MM.1S (cell line): ENCODE results near the gene UBXN7.

Experiments
- CTCF ChIP-seq: fragments of 300-600 bp; sonication (generic); IDR thresholded peaks from 2 replicates; pipeline ENCODE4 v1.5.1; 2016; ENCODE audit warnings: antibody characterized with exemption, low read length, mixed read lengths
- EZH2phosphoT487 ChIP-seq: fragments of 300-600 bp; sonication (generic); IDR thresholded peaks from 2 replicates; pipeline ENCODE4 v1.6.1; 2018; ENCODE audit warnings: antibody characterized with exemption, low read length

GRCh38 chr3:196423044-196423781 is 9.0 kb downstream of the UBXN7 start:
- TF ChIP-seq EZH2phosphoT487 = no peak
- no peak for TF ChIP-seq CTCF
